ENCODE measurements around the gene LHPP. TPM values are rescaled to one million over a fixed set of nuclear protein-coding genes. Genes with fewer than 3 reads are reported as not detected.

The LHPP gene
- total and polyA plus RNA-seq, 10 of the 15 experiments (the other 5 are each of a cell fraction or from before 2014, with no cell fraction given), result 0.79 to 9.8 (median 6.7) TPM

GRCh38 chr10:124505279-124505678, 43.7 kb downstream of the LHPP start:
- ChIA-PET RAD21 (ENCODE audit: unreplicated experiment) (no interaction called here), CTCF (interaction anchor here (1.2 kb wide), 1 partner anchor 27 kb away, joined by 3 read pairs; no protein-coding TSS in a partner anchor)

More at GRCh38 chr10:124505279-124505678, 43.7 kb downstream of the LHPP start:
- Histone ChIP-seq H3K9ac (ENCODE audit: control insufficient read depth, insufficient read depth, low read length) (no peak overlapping the region), H3K36me3 (ENCODE audit: control insufficient read depth in 2 of 2, insufficient read depth in 2 of 2, low read length in 1 of 2) (no peaks in the 10 kb centered on the region), H3K4me2 (ENCODE audit: control insufficient read depth, insufficient read depth) (no peak overlapping the region), H2AFZ (ENCODE audit: control insufficient read depth, low read depth, low read length) (no peak overlapping the region), H4K20me1 (ENCODE audit: control insufficient read depth, insufficient read depth) (no peaks in the 10 kb centered on the region), H3K4me1 (ENCODE audit: control insufficient read depth, insufficient read depth, low read length) (no peaks in the 10 kb centered on the region), H3K9me3 (replicated peaks; ENCODE audit: control insufficient read depth, insufficient read depth, low read length) (peaks cover 2% of the 10 kb centered on the region; the same call in 1 of the 3 replicates), H3K27me3 (replicated peaks in 1 of 2; ENCODE audit: control insufficient read depth in 2 of 2, insufficient read depth in 2 of 2, low read length in 1 of 2) (no peaks in the 10 kb centered on the region), H3K27ac (ENCODE audit: control insufficient read depth, insufficient read depth) (no peak overlapping the region), H3K4me3 (no peak overlapping the region), H3K79me2 (ENCODE audit: control insufficient read depth, insufficient read depth, low read length) (no peaks in the 10 kb centered on the region)
- no peak for TF ChIP-seq PAX8 (IDR thresholded peaks at IDR 0.05)
- TF ChIP-seq YBX1 (IDR thresholded peaks at IDR 0.05), result no peak
- no peak for TF ChIP-seq NFYB (IDR thresholded peaks at IDR 0.05; ENCODE audit: insufficient read depth, low read depth, low read length)
- TF ChIP-seq NR2C2 (IDR thresholded peaks at IDR 0.05; ENCODE audit: borderline replicate concordance, control insufficient read depth, insufficient read length, low read depth), result no peak
- TF ChIP-seq IKZF2 (IDR thresholded peaks at IDR 0.05), result no peak
- no peak for TF ChIP-seq SMAD5 (IDR thresholded peaks at IDR 0.05; ENCODE audit: low read depth)
- no peak for TF ChIP-seq SUPT20H (IDR thresholded peaks at IDR 0.05; ENCODE audit: borderline replicate concordance, control insufficient read depth, low read depth, low read length)
- no peak for TF ChIP-seq SREBF1 (IDR thresholded peaks at IDR 0.05; ENCODE audit: low read length)
- no peak for TF ChIP-seq ZNF622 (IDR thresholded peaks at IDR 0.05)
- TF ChIP-seq ATF2 (IDR thresholded peaks at IDR 0.05; ENCODE audit: low read length), result no peak
- no peak for TF ChIP-seq MEF2B (IDR thresholded peaks at IDR 0.05; ENCODE audit: partially characterized antibody, poor library complexity, severe bottlenecking)
- in situ Hi-C loops (cut with MboI) (no loop called here), intact Hi-C loops (cut with micrococcal nuclease; ENCODE audit: unreplicated experiment) (loop anchor here (10.0 kb wide), 1 partner anchor 510 kb away; no protein-coding TSS in a partner anchor)
- ATAC-seq, result no peak
- ChIA-PET SMC1A (ENCODE audit: uncharacterized antibody, unreplicated experiment) (no interaction called here), POLR2A (no interaction called here)
- no peak for FAIRE-seq
- 33% methylated on average over 2 of the region's 2 CpGs for WGBS (ENCODE audit: insufficient coverage, insufficient replicate concordance, low lambda C conversion rate, missing lambda C conversion rate)
- no peak for DNase-seq (ENCODE audit: low read depth, low spot score)
- BruUV-seq (replicated peaks), result no TSS peak
